Stimulated activated CD4-positive, alpha-beta T cell treated with anti-CD3 and anti-CD28 coated beads, Interleukin-2, amount 100 ng/mL, for 4 hours (primary cell): Measurements from ENCODE around the gene CALR.
"Not testable (repeated sequence)": the region's sequence is repeated elsewhere in the genome, so short reads cannot be mapped to it uniquely, and the experiment has no call there.

Source experiments
- DNase-seq: peaks from one replicate; pipeline ENCODE4 v3.0.0-alpha.2; 2020; ENCODE audit warnings: low read depth

CALR gene

DNA sequence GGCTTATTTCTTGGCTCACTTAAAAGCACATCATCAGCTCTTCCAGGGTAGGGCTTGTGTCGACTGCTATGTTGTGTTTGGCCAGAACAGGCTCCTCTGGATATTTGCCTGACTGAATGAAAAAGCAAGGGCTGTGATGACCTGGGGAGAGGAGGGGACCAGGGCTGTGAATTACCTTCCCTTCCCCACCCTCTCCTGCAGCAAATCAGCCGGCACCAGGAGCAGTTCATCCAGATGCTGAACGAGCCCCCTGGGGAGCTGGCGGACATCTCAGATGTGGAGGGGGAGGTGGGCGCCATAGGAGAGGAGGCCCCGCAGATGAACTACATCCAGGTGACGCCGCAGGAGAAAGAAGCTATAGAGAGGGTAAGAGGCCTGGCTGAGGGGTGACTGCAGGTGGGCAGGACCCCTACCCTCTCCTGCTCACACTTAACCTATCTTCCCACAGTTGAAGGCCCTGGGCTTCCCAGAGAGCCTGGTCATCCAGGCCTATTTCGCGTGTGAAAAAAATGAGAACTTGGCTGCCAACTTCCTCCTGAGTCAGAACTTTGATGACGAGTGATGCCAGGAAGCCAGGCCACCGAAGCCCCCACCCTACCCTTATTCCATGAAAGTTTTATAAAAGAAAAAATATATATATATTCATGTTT lies 14.2 kb downstream of the CALR start:
- DNase-seq = no peak

GRCh38 chr19:12953138-12953798 lies 14.9 kb downstream of the CALR start:
- no peak for DNase-seq

GRCh38 chr19:12953799-12954611 lies 15.6 kb downstream of the CALR start:
- no peak for DNase-seq

DNA sequence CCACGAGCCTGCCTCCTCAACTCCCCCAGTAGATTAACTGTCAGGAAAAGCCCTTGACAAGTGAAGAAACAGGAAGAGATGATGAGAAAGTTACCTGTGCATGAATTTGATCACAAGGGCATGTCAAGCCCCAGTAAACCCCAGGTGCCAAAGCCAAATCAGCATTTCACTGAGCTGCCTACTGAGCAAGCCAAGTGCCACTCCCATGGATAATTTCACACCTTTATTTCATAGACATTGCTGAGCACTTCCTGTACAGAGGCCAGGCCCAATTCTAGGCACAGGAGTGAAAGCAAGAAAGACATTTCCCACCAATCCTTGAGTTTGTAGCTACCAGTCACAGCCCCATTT lies 16.2 kb downstream of the CALR start:
- DNase-seq = no peak

GRCh38 chr19:12955575-12955974 lies 17.2 kb downstream of the CALR start:
- DNase-seq = not testable (repeated sequence)

DNA sequence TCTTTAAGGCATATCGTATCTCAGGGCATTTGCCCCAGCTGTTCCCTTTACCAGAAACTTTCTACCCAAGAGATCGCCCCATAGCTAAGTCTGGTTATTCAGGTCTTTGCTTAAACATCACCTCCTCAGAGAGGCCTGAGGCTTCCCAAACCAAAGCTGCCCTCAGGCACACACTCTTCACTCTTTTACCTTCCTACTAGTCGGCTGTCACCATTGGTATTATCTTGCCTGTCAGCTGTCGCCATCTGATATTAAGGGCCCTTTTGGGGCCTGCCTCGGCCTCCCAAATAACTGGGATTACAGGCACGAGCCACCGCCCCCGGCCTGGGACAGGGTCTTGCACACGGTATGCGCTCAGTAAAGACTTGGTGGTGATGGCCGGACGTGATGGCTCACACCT lies 17.6 kb downstream of the CALR start:
- no peak for DNase-seq

DNA sequence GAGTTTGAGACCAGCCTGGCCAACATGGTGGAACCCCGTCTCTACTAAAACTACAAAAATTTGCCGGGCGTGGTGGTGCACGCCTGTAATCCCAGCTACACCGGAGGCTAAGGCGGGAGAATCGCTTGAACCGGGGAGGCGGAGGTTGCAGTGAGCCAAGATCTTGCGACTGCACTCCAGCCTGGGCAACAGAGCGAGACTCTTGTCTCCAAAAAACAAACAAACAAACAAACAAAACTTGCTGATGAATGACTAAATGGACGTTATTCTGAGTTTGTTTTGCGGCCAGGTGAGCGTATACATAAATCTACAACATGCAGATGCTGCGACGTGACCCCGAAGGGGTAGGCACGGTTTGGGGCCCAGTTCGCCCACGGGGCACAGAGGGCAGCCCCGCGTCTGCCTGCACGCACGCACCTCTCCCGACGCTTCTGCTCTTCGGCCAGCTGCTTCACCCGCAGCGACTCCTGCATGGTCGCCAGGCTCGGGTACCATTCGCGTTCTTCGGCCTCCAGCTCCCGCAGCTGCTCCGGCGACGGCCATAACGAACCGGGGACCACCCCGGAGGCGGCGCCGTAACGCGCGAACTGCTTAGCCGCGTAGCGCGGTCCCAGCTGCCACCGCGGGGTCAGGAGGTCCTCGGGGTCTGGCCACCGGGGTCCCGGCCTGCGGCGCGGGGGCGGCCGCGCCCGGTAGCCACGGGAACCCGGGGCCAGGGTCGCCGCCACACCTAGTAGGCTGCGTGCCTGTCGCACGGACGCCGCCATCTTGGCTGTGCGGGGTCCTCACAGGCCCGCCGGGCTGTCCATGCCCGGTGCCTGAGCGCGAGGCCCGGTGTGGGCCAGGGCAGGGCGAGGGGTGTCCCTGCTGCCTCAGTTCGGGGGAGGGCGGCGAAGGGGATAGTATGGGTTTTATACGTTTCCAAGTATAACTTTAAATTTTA lies 18.3 kb downstream of the CALR start, which contains the start of gene GADD45GIP1:
Gene GADD45GIP1, minus strand, starts transcription at position 778 of the 943 bp plus-strand sequence. Its CDS starts 11 bp downstream, at position 767.
- DNase-seq = peak; percentile 76

- not testable (repeated sequence) for DNase-seq
These were observed 19.1 kb downstream of the CALR start for GRCh38 chr19:12957389-12957952.

DNA sequence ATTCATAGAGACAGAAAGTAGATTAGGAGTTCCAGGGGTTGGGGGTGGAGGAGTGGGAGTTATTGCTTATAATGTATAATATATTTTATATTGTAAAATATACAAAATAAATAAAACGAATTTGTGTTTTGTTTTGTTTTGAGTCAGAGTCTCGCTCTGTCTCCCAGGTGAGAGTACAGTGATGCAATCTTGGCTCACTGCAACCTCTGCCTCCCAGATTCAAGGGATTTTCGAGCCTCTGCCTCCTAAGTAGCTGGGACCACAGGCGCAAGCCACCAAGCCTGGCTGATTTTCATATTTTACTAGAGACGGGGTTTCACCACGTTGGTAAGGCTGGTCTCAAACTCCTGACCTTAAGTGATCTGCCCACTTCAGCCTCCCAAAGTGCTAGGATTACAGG lies 21.1 kb downstream of the CALR start:
- no peak for DNase-seq

GRCh38 chr19:12965017-12965811 lies 26.8 kb downstream of the CALR start:
- DNase-seq = peak; percentile 63

- no peak for DNase-seq
These were observed 27.4 kb downstream of the CALR start for GRCh38 chr19:12965812-12966135.

GRCh38 chr19:12967907-12968306 lies 29.5 kb downstream of the CALR start:
- no peak for DNase-seq

GRCh38 chr19:12969292-12969988 lies 31.0 kb downstream of the CALR start, which contains the start of gene DAND5:
TSS of gene DAND5 (plus strand) at chr19:12969576. CDS start at chr19:12969661, 85 bp downstream.
- DNase-seq = no peak

DNA sequence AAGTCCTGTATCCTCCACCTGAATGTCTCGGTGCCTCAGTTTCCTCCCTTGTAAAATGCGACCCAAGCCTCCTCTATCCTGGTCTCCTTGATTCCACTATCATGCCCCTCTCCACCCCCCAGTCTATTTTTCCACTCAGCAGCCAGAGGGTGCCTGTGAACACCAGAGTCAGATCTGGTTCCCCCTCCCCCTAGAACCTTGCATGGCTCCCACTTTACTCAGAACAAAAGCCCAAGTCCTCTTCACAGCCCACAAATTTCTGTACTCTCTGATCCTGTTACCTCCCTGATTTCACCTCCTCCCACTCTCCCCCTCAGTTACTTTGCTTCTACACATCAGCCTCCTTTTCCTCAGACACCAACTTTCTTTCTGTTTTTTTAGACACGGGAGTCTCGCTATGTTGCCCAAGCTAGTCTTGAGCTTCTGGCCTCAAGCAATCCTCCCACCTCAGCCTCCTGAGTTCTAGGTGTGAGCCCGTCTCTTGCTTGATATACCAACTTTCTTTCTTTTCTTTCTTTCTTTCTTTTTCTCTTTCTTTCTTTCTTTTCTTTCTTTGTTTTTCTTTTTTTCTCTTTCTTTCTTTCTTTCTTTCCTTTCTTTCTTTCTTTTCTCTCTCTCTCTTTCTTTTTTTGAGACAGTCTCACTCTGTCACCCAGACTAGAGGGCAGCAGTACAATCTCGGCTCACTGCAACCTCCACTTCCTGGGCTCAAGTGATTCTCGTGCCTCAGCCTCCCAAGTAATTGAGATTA lies 31.8 kb downstream of the CALR start:
- DNase-seq = no peak

GRCh38 chr19:12973236-12973635 lies 34.8 kb downstream of the CALR start:
- DNase-seq = no peak

GRCh38 chr19:12974301-12975220 lies 36.2 kb downstream of the CALR start:
- no peak for DNase-seq

- DNase-seq = no peak
These were observed 36.9 kb downstream of the CALR start for GRCh38 chr19:12975221-12975741.

DNA sequence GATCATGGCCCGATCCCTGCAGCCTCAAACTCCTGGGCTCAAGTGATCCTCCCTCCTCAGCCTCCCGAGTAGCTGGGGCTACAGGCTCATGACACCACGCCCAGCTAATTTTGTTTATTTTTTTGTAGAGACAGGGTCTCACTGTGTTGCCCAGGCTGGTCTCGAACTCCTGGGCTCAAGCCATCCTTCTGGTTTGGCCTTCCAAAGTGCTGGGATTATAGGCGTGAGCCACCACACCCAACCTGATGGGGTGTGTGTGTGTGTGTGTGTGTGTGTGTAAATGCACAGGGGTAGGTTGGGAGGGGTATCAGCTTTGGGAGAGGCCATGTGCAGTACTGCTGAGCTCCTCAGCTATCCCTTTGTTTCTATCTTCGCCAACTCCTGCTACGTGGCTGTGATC lies 37.7 kb downstream of the CALR start:
- not testable (repeated sequence) for DNase-seq
